ENCODE measurements around the gene ST3GAL4. TPM values are rescaled to one million over a fixed set of nuclear protein-coding genes. Genes with fewer than 3 reads are reported as not detected.

The ST3GAL4 gene
- total and polyA plus RNA-seq, 4 donors: 23.6 to 38.3 (median 31.7) TPM

DNA sequence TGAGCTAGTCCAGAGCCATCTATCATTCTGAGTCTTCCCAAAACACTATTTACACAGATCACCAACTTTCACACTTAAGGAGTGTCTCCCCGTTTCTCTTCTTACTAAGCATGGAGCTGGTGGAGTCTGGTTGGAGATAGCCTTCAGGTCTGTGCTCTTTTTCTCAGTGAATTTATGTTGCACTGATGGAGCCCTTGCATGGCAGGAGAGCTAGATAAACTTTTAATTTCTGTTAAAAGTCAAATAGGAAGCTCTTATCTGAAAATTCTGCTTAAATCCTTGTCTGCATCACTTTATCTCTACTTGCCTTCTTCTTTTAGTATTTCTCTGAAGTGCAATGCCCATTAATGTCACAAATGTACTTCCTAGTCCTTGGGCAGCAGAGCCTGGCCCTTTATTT is 63.4 kb downstream of the ST3GAL4 start:
- no peak for DNase-seq
- Histone ChIP-seq H3K27me3 (ENCODE audit: control insufficient read depth in 3 of 3, insufficient read depth in 3 of 3, low read length in 2 of 3) (no peaks in the 10 kb centered on the region), H3K9me3 (ENCODE audit: control insufficient read depth in 4 of 4, insufficient read depth in 3 of 4, low read length in 3 of 4) (no peaks in the 10 kb centered on the region), H3K36me3 (ENCODE audit: control insufficient read depth in 4 of 4, insufficient read depth in 4 of 4, low read length in 4 of 4) (peaks cover 0 to 6% (median 2%) of the 10 kb centered on the region in 4 donors), H3K27ac (ENCODE audit: low read depth in 1 of 2, low read length in 1 of 2) (peak overlapping the region in 1 of 2 donors; percentile 12), H3K4me3 (no peak overlapping the region), H3K4me1 (ENCODE audit: control insufficient read depth in 5 of 5, insufficient read depth in 5 of 5, low read length in 5 of 5) (peaks cover 27 to 71% (median 30%) of the 10 kb centered on the region in 5 donors), H3K9ac (ENCODE audit: insufficient read depth in 1 of 2, low read length in 2 of 2) (no peak overlapping the region)
- TF ChIP-seq, protein P1, sequence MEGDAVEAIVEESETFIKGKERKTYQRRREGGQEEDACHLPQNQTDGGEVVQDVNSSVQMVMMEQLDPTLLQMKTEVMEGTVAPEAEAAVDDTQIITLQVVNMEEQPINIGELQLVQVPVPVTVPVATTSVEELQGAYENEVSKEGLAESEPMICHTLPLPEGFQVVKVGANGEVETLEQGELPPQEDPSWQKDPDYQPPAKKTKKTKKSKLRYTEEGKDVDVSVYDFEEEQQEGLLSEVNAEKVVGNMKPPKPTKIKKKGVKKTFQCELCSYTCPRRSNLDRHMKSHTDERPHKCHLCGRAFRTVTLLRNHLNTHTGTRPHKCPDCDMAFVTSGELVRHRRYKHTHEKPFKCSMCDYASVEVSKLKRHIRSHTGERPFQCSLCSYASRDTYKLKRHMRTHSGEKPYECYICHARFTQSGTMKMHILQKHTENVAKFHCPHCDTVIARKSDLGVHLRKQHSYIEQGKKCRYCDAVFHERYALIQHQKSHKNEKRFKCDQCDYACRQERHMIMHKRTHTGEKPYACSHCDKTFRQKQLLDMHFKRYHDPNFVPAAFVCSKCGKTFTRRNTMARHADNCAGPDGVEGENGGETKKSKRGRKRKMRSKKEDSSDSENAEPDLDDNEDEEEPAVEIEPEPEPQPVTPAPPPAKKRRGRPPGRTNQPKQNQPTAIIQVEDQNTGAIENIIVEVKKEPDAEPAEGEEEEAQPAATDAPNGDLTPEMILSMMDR (IDR thresholded peaks at IDR 0.05; ENCODE audit: control extremely low read depth, extremely low read depth): no peak
- 48 to 70% methylated on average over 1 of the region's 1 CpG for WGBS, 2 donors
- no peak for ATAC-seq (ENCODE audit: insufficient read depth, low FRiP score)

DNA sequence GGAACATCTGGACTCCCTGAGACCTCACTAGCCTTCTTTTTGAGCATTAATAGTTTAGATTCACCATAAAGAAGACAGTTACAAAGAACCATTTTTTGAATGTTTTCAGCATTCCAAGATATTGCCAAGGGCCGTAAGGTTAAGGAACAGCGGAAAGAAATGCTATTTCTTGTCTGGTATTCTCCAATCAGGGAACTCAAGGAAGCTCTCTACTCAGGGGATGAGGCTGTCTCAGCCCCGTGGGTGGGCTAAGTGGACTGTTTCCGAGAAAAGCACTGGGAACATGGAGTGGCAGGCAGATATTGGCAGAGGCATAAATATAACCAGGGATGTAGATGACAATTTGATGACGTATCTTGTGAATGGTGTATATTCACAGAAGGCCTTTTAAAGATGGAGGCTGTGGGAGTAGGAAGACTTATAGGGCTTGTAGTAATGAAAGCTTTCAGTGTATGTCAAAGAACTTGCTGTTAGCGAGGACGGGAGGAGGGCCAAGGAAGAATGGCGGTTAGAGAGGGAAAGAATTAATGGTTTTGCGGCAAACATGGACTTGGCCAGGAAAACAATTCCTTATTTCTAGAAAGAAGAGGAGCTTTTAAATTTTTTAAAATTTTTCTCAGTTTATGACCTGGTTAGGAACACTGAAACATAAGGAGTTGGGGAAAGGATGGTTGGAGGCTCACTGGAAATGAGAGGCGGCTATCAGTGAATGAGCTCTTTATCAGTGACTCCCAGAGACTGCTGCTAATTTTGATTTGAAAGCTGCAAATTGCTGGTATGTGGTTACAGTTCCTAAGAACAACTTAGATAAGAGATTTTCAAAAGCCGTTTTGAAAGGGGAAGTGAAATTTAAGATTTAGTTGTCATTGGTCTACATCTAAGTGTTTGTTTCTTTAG is 64.6 kb downstream of the ST3GAL4 start:
- DNase-seq: peak; percentile 88 to 91 (median 89)
- no peak overlapping the region for H3K27ac ChIP-seq (ENCODE audit: low read depth in 1 of 2, low read length in 1 of 2)
- no peak for ATAC-seq (ENCODE audit: insufficient read depth, low FRiP score)
- no peak overlapping the region for H3K4me3 ChIP-seq
- no peaks in the 10 kb centered on the region for H3K9me3 ChIP-seq (ENCODE audit: control insufficient read depth in 4 of 4, insufficient read depth in 3 of 4, low read length in 3 of 4)
- WGBS, 2 donors: 54 to 63% methylated on average over 11 of the region's 11 CpGs
- H3K36me3 ChIP-seq (ENCODE audit: control insufficient read depth in 4 of 4, insufficient read depth in 4 of 4, low read length in 4 of 4): peaks cover 0 to 6% (median 0%) of the 10 kb centered on the region in 4 donors
- no peaks in the 10 kb centered on the region for H3K27me3 ChIP-seq (ENCODE audit: control insufficient read depth in 3 of 3, insufficient read depth in 3 of 3, low read length in 2 of 3)
- TF ChIP-seq, protein P1 (IDR thresholded peaks at IDR 0.05; ENCODE audit: control extremely low read depth, extremely low read depth): no peak
- H3K9ac ChIP-seq (ENCODE audit: insufficient read depth in 1 of 2, low read length in 2 of 2): no peak overlapping the region
- H3K4me1 ChIP-seq (ENCODE audit: control insufficient read depth in 5 of 5, insufficient read depth in 5 of 5, low read length in 5 of 5): peaks cover 21 to 60% (median 33%) of the 10 kb centered on the region in 5 donors

DNA sequence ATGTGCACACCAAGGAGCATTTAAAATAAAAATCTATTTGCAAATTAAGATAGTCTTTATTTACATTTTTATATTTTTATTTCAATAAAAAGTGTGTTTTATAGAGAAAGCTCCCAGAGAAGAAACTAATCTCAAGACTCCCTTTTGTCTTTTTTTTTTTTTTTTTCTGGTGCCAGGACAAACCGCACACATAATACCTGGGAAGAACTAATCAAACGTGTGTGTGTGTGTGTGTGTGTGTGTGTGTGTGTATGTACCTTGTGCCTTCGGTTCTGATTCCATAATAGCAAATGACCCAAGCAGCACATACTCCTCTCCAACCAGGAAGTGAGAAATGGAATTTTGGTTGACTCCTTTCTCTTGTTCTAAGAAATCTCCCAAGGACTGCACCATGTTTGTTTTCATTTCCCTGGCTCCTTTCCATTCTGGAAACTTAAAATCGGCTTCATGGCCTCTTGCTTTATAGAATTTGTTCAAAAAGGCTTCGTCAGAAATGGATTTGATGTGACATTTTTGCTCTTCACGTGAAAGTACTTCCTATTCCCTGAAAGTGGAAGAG is 65.3 kb downstream of the ST3GAL4 start:
- Histone ChIP-seq H3K27ac (ENCODE audit: low read depth in 1 of 2, low read length in 1 of 2) (no peak overlapping the region), H3K4me3 (no peak overlapping the region), H3K9me3 (ENCODE audit: control insufficient read depth in 4 of 4, insufficient read depth in 3 of 4, low read length in 3 of 4) (no peaks in the 10 kb centered on the region), H3K27me3 (ENCODE audit: control insufficient read depth in 3 of 3, insufficient read depth in 3 of 3, low read length in 2 of 3) (no peaks in the 10 kb centered on the region), H3K4me1 (ENCODE audit: control insufficient read depth in 5 of 5, insufficient read depth in 5 of 5, low read length in 5 of 5) (peaks cover 14 to 53% (median 33%) of the 10 kb centered on the region in 5 donors), H3K36me3 (ENCODE audit: control insufficient read depth in 4 of 4, insufficient read depth in 4 of 4, low read length in 4 of 4) (peaks cover 0 to 6% (median 0%) of the 10 kb centered on the region in 4 donors), H3K9ac (ENCODE audit: insufficient read depth in 1 of 2, low read length in 2 of 2) (no peak overlapping the region)
- TF ChIP-seq, protein P1 (IDR thresholded peaks at IDR 0.05; ENCODE audit: control extremely low read depth, extremely low read depth): no peak
- 41 to 49% methylated on average over 6 of the region's 6 CpGs for WGBS, 2 donors
- DNase-seq: peak in 1 of 3 donors; percentile 73
- ATAC-seq (ENCODE audit: insufficient read depth, low FRiP score): no peak

Data from lung (tissue), 12 donors.